HFF-Myc (cell line): ENCODE data around the gene MCEMP1.
"Not testable (repeated sequence)": the region's sequence is repeated elsewhere in the genome, so short reads cannot be mapped to it uniquely, and the experiment has no call there.

Experiments
- DNase-seq: peaks from one replicate; pipeline ENCODE4 v3.0.0-alpha.2; 2011; ENCODE audit warnings: low read depth; ENCODE audit errors: extremely low read depth
- H3K4me3 ChIP-seq: replicated peaks from 2 replicates; pipeline ENCODE4 v1.5.1; 2011; ENCODE audit warnings: low read depth, mild to moderate bottlenecking, control low read depth, low read length
- TF ChIP-seq, protein P1 (sequence below): IDR thresholded peaks from 2 replicates; pipeline ENCODE4 v1.5.1; 2012; ENCODE audit warnings: mild to moderate bottlenecking, low read depth, low read length, control low read depth; ENCODE audit errors: missing control alignments

MCEMP1 gene

DNA sequence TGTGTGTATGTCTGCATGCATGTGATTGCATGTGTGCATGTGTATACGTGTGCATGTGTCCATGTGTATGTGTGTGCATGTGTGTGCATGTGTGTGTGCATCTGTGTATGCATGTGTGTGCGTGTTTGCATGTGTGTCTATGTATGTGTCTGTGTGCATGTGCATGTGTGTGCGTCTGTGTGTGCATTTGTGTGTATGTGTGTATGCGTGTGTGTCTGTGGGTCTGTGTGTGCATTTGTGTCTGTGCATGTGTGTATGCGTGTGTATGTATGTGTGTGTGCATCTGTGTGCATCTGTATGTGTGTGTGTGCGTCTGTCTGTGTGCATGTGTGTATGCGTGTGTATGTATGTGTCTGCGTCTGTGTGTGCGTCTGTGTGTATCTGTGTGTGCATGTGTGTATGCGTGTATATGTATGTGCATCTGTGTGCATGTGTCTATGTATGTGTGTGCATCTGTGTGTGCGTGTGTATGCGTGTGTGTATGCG lies 37.0 kb upstream of the MCEMP1 start:
- DNase-seq, result no peak
- no peak overlapping the region for H3K4me3 ChIP-seq
- TF ChIP-seq, protein P1, sequence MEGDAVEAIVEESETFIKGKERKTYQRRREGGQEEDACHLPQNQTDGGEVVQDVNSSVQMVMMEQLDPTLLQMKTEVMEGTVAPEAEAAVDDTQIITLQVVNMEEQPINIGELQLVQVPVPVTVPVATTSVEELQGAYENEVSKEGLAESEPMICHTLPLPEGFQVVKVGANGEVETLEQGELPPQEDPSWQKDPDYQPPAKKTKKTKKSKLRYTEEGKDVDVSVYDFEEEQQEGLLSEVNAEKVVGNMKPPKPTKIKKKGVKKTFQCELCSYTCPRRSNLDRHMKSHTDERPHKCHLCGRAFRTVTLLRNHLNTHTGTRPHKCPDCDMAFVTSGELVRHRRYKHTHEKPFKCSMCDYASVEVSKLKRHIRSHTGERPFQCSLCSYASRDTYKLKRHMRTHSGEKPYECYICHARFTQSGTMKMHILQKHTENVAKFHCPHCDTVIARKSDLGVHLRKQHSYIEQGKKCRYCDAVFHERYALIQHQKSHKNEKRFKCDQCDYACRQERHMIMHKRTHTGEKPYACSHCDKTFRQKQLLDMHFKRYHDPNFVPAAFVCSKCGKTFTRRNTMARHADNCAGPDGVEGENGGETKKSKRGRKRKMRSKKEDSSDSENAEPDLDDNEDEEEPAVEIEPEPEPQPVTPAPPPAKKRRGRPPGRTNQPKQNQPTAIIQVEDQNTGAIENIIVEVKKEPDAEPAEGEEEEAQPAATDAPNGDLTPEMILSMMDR, result no peak

DNA sequence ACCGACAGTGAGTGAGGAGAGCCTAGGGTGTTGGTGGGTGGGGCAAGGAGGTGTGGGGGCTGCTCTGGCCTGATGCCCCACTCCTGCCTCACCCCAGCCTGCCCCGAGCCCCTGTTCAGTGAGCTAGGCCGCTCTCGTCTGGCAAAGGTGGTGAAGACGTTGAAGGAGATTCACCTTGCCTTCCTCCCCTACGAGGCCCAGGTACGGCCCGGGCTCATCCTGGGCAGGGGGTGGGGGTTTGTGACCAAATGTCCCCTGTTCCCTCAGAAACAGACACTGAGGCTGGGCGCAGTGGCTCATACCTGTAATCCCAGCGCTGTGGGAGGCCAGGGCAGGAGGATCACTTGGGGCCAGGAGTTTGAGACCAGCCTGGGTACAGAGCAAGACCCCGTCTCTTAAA lies 36.1 kb upstream of the MCEMP1 start:
- H3K4me3 ChIP-seq, result no peak overlapping the region
- DNase-seq, result no peak
- TF ChIP-seq, protein P1, result no peak

DNA sequence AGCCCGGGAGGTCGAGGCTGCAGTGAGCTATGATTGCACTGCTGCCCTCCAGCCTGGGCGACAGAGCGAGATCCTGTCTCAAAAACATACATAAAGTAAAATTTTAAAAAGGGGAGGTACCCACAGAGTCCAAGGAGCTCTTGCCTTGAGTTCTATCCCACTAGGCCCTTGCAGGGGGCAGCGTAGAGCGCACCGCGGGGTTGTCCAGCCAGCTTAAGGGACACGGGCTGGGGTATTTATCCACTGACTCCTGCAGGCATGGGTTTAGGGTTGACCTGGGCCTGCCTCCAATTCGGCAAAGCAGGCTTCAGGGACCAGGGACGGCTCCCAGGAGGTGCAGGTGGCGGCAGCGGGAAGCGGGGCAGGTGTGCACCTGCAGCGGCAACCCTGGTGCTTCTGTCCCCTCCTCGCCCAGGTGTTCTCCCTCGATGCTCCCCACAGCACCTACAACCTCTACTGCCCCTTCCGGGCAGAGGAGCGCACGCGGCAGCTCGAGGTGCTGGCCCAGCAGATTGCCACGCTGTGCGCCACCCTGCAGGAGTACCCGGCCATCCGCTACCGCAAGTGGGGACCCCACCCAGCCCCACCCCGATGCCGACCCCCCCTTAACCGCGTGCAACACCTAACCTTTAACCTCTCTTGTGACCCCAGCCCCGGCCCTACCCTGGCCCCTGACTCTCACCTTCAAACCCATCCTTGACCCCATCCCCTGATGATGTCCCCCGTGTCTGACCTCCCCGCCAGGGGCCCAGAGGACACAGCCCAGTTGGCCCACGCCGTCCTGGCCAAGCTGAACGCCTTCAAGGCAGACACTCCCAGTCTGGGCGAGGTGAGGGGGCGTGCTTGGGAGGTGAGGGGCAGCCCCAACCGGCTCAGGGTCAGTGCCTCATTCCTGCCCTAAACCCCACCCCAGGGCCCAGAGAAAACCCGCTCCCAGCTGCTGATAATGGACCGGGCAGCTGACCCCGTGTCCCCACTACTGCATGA lies 35.3 kb upstream of the MCEMP1 start:
- TF ChIP-seq, protein P1, result peak; percentile 8
- no peak overlapping the region for H3K4me3 ChIP-seq
- DNase-seq, result no peak

DNA sequence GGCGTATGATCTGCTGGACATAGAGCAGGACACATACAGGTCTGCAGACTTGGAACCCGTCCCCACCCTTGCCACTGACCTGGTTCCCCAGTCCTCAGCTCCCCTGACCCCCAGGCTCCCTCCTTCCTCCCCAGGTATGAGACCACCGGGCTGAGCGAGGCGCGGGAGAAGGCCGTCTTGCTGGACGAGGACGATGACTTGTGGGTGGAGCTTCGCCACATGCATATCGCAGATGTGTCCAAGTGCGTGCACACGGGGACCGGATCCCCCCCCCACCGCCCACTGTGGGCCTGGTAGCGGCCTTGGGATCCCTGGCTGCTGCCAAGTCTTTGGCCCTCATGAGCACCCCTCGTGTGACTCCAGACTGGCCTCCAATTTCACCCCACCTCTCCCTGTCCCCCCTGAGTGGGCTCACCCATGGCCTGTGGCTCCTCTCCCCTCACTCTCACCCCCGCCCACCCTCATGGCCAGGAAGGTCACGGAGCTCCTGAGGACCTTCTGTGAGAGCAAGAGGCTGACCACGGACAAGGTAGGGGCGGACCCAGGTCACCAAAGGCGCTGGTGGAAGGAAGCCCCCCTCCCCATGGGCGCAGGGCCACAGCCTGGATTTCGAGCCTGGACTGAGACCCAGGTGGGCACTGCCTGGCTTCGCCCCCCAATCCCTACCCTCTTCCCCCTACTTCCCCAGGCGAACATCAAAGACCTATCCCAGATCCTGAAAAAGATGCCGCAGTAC lies 34.4 kb upstream of the MCEMP1 start:
- TF ChIP-seq, protein P1, result no peak
- H3K4me3 ChIP-seq, result no peak overlapping the region
- DNase-seq, result no peak

DNA sequence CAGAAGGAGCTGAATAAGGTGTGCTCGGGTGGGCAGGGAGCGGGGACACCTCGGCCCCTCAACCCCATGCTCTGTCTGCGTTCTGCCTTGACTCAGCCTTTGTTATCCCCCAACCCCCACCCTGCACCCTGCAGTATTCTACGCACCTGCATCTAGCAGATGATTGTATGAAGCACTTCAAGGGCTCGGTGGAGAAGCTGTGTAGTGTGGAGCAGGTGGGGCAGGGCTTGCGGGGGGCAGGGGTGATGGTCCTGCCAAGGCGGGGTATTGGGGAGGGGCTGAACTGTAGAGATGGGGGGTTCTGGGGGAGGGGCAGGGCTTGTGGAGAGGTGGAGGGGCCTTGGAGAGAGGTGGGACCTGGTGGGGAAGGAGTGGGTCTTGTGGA lies 33.9 kb upstream of the MCEMP1 start:
- no peak overlapping the region for H3K4me3 ChIP-seq
- TF ChIP-seq, protein P1, result no peak
- no peak for DNase-seq

DNA sequence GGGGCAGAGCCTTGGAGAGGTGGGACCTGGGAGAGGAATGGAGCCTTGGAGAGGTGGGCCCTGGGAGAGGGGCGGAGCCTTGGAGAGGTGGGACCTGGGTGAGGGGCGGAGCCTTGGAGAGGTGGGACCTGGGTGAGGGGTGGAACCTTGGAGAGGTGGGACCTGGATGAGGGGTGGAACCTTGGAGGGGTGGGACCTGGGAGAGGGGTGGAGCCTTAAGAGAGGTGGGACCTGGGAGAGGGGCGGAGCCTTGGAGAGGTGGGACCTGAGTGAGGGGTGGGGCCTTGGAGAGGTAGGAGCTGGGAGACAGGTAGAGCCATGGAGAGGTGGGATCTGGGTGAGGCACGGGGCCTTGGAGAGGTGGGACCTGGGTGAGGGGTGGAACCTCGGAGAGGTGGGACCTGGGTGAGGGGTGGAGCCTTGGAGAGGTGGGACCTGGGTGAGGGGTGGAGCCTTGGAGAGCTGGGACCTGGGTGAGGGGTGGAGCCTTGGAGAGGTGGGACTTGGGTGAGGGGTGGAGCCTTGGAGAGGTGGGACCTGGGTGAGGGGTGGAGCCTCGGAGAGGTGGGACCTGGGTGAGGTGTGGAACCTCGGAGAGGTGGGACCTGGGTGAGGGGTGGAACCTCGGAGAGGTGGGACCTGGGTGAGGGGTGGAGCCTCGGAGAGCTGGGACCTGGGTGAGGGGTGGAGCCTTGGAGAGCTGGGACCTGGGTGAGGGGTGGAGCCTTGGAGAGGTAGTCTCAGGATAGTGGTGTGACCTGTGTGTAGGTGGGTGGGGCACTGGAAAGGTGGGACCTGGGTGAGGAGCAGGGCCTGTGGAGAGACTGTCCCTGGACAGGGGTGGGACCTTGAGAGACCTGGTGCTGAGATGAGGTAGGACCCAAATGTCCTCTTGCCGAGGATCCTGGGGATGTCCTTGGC lies 33.0 kb upstream of the MCEMP1 start:
- not testable (repeated sequence) for DNase-seq, H3K4me3 ChIP-seq
